WERI-Rb-1 (cell line): ENCODE data around the gene AHDC1.

ENCODE experiments used
- DNase-seq: peaks from one replicate; pipeline ENCODE4 v3.0.0-alpha.2; 2020
- H3K27ac ChIP-seq: fragments of 250-450 bp; sonication (Bioruptor Pico); 2 replicates; pipeline ENCODE4 v1.5.1; 2020; ENCODE audit warnings: mild to moderate bottlenecking, moderate library complexity
- H3K27me3 ChIP-seq: fragments of 250-450 bp; sonication (Bioruptor Pico); 2 replicates; pipeline ENCODE4 v1.5.1; 2021; ENCODE audit warnings: mild to moderate bottlenecking, low read depth, moderate library complexity; ENCODE audit not compliant: insufficient read depth, severe bottlenecking
- H3K36me3 ChIP-seq: fragments of 250-450 bp; sonication (Bioruptor Pico); 2 replicates; pipeline ENCODE4 v1.5.1; 2020; ENCODE audit warnings: mild to moderate bottlenecking, moderate library complexity
- H3K4me3 ChIP-seq: 2 replicates; pipeline ENCODE4 v1.5.1; 2011; ENCODE audit warnings: low read depth, mild to moderate bottlenecking, control low read depth, low read length
- H3K9me3 ChIP-seq: fragments of 250-450 bp; sonication (Bioruptor Pico); 2 replicates; pipeline ENCODE4 v1.5.1; 2021; ENCODE audit warnings: mild to moderate bottlenecking, moderate library complexity; ENCODE audit not compliant: severe bottlenecking
- TF ChIP-seq, protein P1 (sequence below): IDR thresholded peaks from 2 replicates; pipeline ENCODE4 v1.5.1; 2011; ENCODE audit warnings: low read depth, mild to moderate bottlenecking, control low read depth, inconsistent platforms, low read length

The AHDC1 gene

DNA sequence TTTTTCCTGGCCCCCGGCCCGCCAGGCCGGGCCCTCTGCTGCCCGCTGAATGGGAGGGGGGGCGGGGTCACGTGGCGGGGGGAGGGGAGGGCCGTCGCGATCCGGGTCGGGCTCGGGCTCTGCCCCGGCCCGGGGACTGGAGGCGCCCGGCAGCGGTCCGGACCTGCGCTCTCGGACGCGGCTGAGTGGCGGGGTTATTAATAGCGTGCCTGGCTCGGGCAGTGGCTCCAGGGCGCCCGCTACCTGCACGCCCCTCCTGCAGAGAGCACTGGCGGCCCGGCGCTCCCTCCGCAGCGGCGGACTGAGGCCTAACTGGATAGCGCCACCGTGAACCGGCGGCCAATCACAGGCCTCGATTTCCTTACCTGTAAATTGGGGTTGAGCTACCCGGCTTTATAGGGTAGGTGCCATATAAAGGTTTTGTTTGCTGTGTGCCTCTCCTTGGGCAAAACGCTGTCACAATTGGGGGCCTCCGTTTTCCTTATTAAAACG, 28.1 kb downstream of the AHDC1 start:
- Histone ChIP-seq H3K36me3 (no peaks in the 10 kb centered on the region), H3K9me3 (no peaks in the 10 kb centered on the region), H3K4me3 (no peak overlapping the region), H3K27me3 (no peaks in the 10 kb centered on the region), H3K27ac (no peak overlapping the region)
- TF ChIP-seq, protein P1, sequence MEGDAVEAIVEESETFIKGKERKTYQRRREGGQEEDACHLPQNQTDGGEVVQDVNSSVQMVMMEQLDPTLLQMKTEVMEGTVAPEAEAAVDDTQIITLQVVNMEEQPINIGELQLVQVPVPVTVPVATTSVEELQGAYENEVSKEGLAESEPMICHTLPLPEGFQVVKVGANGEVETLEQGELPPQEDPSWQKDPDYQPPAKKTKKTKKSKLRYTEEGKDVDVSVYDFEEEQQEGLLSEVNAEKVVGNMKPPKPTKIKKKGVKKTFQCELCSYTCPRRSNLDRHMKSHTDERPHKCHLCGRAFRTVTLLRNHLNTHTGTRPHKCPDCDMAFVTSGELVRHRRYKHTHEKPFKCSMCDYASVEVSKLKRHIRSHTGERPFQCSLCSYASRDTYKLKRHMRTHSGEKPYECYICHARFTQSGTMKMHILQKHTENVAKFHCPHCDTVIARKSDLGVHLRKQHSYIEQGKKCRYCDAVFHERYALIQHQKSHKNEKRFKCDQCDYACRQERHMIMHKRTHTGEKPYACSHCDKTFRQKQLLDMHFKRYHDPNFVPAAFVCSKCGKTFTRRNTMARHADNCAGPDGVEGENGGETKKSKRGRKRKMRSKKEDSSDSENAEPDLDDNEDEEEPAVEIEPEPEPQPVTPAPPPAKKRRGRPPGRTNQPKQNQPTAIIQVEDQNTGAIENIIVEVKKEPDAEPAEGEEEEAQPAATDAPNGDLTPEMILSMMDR, result no peak
- no peak for DNase-seq

DNA sequence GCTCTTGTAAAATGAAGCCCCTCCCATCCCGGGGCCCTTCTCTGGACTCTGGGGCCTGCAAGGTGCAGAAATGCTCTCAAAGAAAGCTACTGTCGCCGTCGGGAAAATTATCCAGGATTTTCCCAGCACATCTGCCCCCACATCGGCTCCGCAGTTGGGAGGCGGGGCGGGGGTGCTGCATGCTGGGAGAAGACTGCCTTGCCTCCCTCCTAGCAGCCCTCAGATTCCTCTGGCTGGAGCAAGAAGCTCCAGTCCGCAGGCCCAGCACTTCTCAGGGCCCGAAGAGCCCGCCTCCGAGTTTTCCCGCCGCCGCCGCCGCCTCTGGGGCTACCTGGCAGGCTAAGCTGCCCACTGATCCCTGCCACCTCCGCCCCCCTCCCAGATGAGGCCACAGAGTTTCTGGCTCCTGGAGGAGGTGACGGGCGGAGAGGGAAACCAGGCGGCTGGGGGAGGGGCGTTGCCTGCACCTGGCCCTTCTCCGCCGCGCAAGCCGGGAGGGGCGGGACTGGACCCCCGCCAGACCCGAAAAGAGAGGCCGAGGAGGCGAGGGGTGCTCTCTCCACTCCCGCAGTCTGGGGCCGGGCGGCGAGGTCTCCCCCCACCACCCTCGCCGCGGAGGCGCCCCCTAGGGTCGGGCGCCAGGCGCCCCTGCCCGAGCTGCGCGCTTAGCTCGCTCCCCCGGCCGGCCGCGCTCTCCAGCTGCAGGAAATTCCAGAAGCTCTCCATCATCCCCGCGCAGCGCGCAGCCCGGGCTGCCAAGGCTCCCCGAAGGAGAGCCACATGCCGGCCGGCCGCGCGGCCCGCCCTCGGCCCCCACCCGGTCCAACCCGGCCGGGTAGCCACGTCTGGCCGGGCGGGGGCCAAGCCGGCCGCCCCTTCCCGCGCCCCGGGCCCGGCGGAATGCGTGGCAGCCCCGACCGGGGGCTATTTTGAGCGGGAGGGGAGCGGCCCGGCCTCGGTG, 28.8 kb downstream of the AHDC1 start:
- peak overlapping the region; percentile 83 for H3K27ac ChIP-seq

DNA sequence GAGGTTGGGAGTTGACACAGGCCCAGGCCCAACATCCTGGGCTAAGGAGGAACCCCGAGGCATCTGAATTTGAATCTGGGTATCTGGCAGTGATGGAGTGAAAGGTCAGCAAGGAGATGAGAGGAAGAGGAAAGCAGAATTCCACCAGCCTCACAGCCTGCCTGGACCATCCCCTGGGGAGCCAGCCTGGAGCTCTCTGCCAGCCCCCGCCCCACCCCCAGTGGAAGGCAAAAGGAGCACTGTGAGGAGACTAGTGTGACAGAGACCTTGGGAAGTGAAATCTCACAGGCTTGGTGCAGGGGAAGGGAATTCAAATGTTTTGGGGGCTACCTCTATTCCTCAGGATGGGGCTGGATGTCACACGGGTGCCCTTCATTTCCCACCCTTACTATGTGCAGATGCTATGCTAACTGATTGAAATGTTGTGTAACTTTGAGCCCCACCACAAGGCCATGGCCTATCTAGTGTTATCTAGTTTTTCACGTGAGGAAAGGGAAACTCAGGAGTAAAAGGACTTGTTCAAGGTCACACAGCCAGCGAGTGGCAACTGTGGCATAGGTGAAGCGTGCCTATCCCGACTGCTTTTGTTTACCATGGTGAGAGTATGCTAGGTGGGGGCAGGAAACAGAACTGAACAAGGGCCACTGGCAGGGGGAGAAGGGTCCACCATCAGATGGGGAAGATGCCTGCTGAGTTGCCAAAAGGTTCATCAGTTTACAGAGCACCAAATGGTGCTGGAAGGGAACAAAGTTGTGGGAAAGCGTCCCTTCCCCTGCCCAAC, 29.8 kb downstream of the AHDC1 start:
- no peak overlapping the region for H3K4me3 ChIP-seq
- peak overlapping the region; percentile 83 for H3K27ac ChIP-seq
- H3K9me3 ChIP-seq, result no peaks in the 10 kb centered on the region
- H3K36me3 ChIP-seq, result no peaks in the 10 kb centered on the region
- TF ChIP-seq, protein P1, result no peak
- H3K27me3 ChIP-seq, result no peaks in the 10 kb centered on the region
- no peak for DNase-seq

More for the DNA sequence above, 28.8 kb downstream of the AHDC1 start:
- peak; percentile 91 for DNase-seq
- H3K9me3 ChIP-seq, result no peaks in the 10 kb centered on the region
- no peaks in the 10 kb centered on the region for H3K27me3 ChIP-seq
- H3K36me3 ChIP-seq, result no peaks in the 10 kb centered on the region
- H3K4me3 ChIP-seq, result peak overlapping the region; percentile 9
- TF ChIP-seq, protein P1, result 0 out of 2 replicates have a peak, but pooled peaks have one; percentile 27

DNA sequence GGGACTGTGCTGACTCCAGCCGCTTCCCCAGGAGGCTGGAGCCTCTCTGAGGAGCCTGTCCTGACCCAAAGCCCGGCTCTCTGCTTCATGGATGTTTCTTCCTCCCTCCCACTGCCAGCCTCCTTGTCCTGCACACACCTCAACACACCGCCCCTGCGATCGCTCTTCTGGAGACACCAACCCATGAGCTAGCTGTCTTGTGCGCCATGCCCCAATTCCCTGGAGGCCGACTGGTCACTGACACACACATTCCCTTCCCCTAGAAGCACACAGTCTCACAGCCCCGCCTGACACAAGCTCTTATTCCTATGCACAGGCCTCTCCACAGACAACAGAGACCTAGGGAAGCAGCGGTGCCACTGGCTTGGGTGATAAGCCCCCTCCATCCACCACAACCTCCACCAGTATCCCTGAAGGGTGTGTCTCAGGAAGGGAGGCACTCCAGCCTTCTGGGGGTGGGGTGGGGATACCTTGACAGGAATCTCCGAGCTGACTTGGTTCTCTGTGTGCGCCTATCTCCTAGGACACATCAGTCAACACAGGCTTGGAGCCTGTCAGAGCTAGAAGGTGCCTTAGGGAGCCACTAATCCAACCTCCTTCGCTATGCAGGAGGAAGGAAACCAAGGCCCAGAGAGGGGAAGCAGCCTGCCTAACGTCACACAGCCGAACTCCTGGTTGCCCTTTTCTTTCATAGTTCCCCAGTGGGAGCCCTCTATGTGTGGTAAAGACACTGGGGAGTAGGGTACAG, 31.1 kb downstream of the AHDC1 start:
- Histone ChIP-seq H3K9me3 (no peaks in the 10 kb centered on the region), H3K4me3 (no peak overlapping the region), H3K36me3 (no peaks in the 10 kb centered on the region; the same call in 1 of the 2 replicates), H3K27me3 (no peaks in the 10 kb centered on the region), H3K27ac (peak overlapping the region; percentile 42)
- no peak for DNase-seq
- TF ChIP-seq, protein P1, result no peak

DNA sequence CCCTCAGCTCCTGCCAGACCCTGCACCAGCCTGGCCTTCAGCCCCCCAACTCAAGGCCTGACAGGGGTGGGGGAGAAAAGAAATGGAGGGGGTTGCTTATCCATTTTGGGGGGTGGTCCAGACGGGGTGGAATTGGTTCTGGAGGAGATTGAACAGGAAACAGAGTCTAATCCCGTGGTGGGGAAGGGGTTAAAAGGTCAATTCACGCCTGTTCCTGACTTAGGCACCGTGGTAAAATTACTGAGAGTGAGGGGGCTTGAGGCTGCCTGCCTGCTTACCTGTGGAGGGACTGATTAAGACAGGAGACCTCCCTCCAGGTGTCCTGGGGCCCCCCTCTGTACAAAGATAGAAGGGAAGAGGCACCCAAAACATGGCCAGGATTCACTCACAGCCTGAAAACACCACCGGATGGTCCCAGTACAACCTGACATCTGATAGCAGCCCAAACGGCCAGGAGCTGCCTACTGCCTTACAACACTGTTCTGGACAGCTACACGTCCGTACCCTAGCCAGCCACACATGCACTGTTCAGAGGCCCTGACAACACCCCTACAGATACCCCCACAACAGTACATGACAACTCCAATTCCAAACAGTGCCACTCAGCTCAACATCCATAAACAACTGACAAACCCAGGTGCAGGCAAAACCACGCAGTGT, 31.8 kb downstream of the AHDC1 start:
- Histone ChIP-seq H3K9me3 (no peaks in the 10 kb centered on the region), H3K4me3 (no peak overlapping the region), H3K27ac (peak overlapping the region; percentile 5), H3K27me3 (no peaks in the 10 kb centered on the region), H3K36me3 (no peaks in the 10 kb centered on the region; the same call in 1 of the 2 replicates)
- no peak for DNase-seq
- TF ChIP-seq, protein P1, result no peak
